Glomerular visceral epithelial cell (primary cell): Measurements from ENCODE around the gene COPS9.

Experiments
- DNase-seq: peaks from one replicate; pipeline ENCODE4 v3.0.0-alpha.2; 2016; ENCODE audit errors: extremely low spot score

The COPS9 gene

GRCh38 chr2:240134466-240134865 is 1.6 kb downstream of the COPS9 start:
- DNase-seq, result no peak

DNA sequence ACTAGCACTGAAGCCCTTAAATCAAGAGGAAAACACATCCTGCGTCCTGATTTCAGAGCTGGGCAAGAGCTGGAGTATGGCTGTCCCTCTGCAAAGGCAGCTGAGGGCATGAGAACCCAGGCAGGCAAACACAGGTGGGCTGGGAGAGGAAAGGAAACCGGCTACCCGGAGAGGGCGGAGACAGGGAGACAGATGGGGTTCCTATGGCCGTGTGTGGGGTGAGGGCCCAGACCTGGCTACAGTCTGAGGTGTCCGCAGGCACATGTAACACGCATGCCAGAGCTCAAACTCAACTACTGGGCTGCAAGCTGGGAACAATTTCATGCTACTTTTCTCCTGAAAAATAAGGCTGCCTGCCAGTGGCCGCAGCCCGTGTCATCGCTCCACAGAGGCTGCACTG is 2.7 kb downstream of the COPS9 start:
- no peak for DNase-seq

DNA sequence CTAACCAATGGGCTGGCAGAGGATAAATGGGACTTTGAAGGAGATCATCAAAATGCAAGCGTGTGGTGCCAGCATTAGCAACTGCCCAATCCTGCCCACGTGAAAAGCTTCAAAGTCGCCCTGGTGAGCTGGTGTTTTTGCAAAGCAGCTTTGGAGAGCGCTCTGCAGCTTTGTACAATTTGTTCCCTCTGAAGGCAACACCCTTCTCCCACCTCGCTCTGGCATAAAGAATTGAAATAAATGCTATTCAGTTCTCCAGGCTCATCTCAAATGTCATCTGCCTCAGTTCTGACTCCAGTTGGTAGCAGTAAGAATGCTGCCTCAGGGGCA is 3.5 kb downstream of the COPS9 start:
- no peak for DNase-seq

GRCh38 chr2:240131941-240132650 is 4.0 kb downstream of the COPS9 start:
- no peak for DNase-seq

- DNase-seq, result no peak
Observed at GRCh38 chr2:240131296-240131695, 4.8 kb downstream of the COPS9 start.

- no peak for DNase-seq
Observed at GRCh38 chr2:240130393-240131195, 5.5 kb downstream of the COPS9 start.

DNA sequence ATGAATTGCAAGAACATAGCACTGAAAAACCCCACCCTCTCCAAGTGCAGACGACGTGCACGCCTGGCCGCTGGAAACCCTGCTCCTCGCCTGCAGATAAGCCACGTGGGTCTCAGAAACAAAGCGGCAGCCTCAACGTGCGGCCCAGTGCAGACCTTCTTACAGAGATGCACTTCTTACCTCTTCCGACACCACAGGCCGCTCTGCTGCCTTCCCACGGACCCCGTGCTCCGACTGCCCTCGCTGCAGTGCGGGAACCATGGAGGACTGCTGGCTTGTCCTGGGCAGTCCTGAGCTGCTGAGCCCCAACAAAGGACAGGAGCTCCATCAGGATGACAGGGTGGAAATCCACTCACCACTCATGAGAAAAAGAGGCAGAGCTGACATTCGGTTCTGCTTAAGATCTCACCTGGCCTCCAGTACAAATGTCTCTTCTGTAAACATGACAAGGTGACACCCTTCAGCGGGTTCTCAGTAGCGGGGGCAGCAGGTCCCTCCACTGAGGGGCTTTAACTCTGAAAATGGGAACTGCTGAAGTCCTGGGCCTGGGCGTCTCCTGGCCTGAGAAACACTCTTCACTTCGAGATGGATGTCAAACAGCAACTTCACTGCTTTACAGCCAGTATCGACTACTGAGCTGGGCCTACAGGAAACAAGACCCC is 6.2 kb downstream of the COPS9 start:
- no peak for DNase-seq

DNA sequence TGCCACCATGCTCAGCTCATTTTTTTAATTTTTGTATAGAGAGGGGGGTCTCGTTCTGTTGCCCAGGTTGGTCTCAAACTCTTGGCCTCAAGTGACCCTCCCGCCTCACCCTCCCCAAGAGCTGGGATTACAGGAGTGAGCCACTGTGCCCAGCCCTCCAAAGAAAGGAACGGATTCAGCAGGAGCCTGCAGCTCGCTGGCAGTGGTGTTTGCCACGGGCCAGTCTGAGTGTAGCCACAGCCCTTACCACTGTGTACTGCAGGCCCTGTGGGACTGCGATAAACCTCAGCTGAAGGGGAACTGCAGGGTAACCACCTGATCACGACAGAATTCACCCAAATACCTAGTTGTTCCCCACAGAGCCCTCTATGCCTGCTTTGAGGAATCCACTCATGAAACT is 6.8 kb downstream of the COPS9 start:
- no peak for DNase-seq

- DNase-seq, result no peak
Observed at GRCh38 chr2:240128608-240129145, 7.4 kb downstream of the COPS9 start.

- DNase-seq, result no peak
Observed at GRCh38 chr2:240127911-240128607, 8.0 kb downstream of the COPS9 start.

GRCh38 chr2:240127191-240127750 is 8.8 kb downstream of the COPS9 start:
- no peak for DNase-seq

DNA sequence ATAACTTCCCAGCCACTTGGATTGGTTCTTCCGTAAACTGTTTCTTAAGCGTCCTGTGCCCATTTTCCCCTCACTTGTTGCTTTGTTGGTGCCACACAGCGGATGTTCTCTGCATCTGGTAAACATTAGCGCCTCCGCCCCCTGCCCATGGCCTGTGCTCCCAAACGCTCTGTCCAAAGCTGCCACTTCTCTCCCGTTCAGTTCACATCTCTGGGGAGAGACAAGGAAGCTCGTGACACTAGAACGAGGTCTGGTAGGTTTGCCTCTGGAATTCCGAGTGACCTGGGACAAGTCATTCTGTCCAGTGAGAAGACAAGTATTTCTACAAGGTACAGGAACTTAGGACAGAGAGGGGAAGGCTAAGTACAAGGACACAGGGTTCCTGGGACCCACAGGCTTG is 9.4 kb downstream of the COPS9 start:
- no peak for DNase-seq

DNA sequence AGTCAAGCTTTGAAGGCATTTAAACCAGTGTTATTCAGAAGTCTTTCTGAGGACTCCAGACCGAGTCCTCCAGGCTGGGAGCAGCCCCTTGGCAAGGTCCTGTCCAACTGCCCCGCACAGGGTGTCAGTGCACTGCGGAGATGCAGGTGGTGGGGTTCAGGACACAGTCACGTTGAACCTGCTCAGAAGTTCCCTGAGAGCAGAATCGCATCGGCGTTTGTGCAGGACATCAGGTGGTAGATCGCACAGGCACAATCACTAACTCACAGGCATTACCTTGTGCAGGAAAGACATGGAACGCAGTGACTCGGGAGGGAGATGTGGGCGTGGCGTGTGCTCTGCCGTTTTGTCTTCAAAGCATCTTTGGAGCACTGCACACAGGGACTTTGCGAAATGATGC is 10.4 kb downstream of the COPS9 start:
- no peak for DNase-seq

DNA sequence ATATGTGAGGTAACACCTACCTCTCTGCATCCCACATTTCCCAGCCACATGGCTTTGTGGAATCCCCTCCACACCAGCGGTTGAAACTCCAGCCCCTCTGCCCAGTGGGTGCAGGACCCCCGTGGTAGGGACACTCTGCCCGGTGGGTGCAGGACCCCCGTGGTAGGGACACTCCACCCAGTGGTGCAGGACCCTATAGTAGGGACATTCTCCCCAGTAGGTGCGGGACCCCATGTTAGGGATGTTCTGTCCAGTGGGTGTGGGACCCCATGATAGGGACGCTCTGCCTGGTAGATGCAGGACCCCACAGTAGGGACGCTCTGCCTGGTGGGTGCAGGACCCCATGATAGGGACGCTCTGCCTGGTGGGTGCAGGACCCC is 11.5 kb downstream of the COPS9 start:
- no peak for DNase-seq

DNA sequence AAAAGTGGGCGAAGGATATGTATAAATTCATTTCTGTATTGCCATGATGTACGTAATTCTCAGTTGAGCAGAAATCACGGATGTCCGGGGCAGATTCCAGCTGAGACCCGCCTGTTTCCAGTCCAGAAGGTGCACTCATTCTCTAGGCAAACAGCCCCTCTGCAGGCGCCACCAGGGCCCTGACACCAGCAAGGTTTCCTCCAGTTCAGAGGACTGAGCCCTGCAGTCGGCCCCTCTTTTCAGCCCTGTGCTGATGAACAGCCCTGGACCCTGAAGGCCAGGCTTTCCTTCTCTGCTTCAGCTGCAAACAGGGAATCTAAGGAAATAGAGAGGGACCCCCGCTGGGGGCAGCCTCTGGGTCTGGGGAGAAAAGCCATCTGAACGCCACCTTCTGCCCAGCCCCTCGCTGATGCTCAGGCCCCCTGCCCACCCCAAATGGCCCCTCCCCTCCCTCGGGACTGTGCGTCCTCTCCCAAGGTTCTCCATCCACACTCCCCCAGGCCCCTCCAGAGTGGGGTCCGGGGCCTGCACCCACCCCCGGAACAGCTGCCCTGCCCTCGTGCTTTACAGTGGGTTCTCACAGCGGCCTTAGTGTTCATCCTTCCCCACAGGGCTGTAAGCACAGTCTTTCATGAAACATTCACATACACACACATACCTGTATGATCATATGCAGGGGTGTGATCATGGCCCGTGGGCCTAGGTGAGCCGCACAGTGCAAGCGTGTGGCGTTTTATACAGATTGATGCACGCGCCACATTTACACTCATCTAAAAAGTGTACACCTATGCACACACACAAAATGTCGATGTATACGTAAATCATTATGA is 12.1 kb downstream of the COPS9 start:
- no peak for DNase-seq

DNA sequence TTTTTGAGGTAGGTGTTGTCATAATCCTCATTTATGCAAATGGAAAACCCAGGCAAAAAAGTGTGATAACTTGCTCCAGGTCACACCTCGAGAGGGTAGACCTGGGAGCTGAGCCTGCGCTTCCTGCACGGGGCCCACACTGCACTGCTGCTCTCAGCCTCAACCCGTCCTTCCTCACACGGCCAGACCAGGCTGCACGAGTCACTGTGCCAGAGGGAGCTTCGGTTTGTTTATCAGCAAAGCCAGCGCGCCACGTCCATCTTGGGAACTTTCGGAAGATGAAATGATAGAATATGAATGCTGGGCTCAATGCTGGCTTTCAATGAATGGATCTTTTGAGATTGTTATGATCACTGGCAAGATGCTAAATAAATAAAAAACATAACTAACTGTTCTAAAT is 14.4 kb downstream of the COPS9 start:
- DNase-seq, result no peak

GRCh38 chr2:240121190-240121589 is 14.9 kb downstream of the COPS9 start:
- DNase-seq, result no peak

DNA sequence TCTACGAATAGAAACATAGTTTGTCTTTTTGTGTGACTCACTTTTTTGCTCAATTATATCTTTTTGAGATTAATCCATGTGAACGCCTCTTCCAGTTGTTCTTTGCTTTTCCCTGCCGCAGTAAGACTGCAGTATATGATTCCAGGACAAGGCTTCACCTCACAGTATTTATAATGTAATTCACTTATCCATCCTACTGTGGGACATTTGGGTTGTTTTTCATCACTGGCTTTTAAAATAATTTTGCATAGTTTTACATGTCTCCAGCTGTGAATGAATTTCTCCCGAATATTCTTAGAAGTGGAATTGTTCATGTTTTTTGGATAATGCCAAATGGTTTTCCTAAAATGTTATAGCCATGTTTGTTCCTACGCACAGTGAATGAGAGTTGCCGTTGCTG is 21.9 kb downstream of the COPS9 start:
- no peak for DNase-seq

DNA sequence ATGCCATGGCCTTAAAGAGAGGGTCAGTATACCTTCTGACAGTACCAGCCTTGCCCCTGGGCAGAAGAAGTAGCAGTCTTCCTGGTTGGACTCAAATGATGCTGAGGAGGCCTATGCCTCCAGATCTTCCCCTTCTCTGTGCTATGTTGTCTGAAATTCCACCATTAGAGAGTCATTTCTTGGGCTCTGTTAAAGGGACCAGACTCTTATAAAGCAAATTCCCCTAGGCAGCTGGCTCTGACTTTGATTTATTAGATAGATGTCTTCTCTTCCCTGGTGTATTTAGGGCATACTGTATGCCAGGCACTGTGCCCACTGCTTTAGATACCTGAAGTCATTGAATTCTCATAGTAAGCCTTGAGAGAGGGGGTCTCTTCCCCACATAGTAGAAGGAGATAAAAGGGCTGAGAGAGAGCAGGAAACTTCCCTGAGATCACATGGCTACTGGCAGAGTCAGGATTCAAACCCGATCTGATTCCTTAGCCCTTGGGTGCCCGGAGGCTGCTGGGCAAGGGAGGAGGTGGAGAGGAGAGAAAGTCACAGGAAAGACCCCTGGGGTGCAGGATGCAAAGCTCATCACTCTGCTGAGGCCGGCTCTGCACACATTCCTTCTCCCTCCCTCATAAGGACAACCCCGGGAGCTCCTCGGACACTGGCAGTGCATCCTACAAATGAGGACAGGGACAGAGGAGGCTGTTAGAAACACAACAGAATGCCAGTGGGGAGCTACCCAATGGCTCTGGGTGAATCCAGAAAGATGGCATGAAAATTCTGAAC is 23.0 kb downstream of the COPS9 start:
- no peak for DNase-seq

DNA sequence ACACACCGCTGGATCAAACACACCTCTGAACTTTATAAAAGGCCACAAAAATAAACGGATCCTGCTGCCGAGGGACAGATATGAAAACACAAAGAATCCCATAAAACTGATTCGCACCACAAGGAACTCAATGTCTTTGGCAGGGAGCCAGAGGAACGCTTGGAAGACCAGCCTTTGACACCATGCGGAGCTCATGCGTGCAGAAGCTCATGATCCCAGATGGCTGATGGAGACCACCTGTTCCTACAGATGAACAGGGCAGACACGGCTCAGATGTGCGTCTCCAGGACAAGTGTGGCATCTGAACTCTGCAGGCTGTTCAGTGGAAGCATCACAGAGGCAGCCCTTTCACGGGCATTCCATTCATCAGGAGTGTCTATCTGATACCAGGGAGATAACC is 24.9 kb downstream of the COPS9 start:
- no peak for DNase-seq
